Activated naive CD4-positive, alpha-beta T cell treated with anti-CD3 and anti-CD28 coated beads, Interleukin-2, amount 50 U/mL, for 24 hours (primary cell): ENCODE results near the gene ECE1.

ENCODE experiments used
- H3K27ac Mint-ChIP-seq: one replicate; pipeline ENCODE4 v1.8.0; 2021; ENCODE audit warnings: mild to moderate bottlenecking, mixed read lengths
- H3K27me3 Mint-ChIP-seq: one replicate; pipeline ENCODE4 v1.8.0; 2021; ENCODE audit warnings: mixed read lengths
- H3K36me3 Mint-ChIP-seq: one replicate; pipeline ENCODE4 v1.8.0; 2021; ENCODE audit warnings: mixed read lengths
- H3K4me1 Mint-ChIP-seq: one replicate; pipeline ENCODE4 v1.8.0; 2021; ENCODE audit warnings: mixed read lengths
- H3K4me3 Mint-ChIP-seq: one replicate; pipeline ENCODE4 v1.8.0; 2021; ENCODE audit warnings: mild to moderate bottlenecking, mixed read lengths
- H3K9me3 Mint-ChIP-seq: one replicate; pipeline ENCODE4 v1.8.0; 2021; ENCODE audit warnings: mixed read lengths

Gene ECE1

GRCh38 chr1:21305155-21305899 lies 15.1 kb upstream of the ECE1 start:
- Mint-ChIP-seq H3K9me3 (no peaks in the 10 kb centered on the region), H3K27me3 (no peaks in the 10 kb centered on the region), H3K27ac (peak overlapping the region; percentile 1), H3K36me3 (no peaks in the 10 kb centered on the region), H3K4me3 (no peak overlapping the region), H3K4me1 (peaks cover 73% of the 10 kb centered on the region)

GRCh38 chr1:21304488-21304887 lies 14.2 kb upstream of the ECE1 start:
- H3K4me1 Mint-ChIP-seq: peaks cover 75% of the 10 kb centered on the region

GRCh38 chr1:21302747-21303715 lies 12.8 kb upstream of the ECE1 start:
- Mint-ChIP-seq H3K4me3 (no peak overlapping the region), H3K36me3 (peaks cover 2% of the 10 kb centered on the region), H3K27me3 (no peaks in the 10 kb centered on the region), H3K27ac (peak overlapping the region; percentile 35), H3K9me3 (no peaks in the 10 kb centered on the region), H3K4me1 (peaks cover 76% of the 10 kb centered on the region)

More at GRCh38 chr1:21304488-21304887, 14.2 kb upstream of the ECE1 start:
- H3K27me3 Mint-ChIP-seq: no peaks in the 10 kb centered on the region
- H3K4me3 Mint-ChIP-seq: no peak overlapping the region
- H3K9me3 Mint-ChIP-seq: no peaks in the 10 kb centered on the region
- H3K27ac Mint-ChIP-seq: no peak overlapping the region
- H3K36me3 Mint-ChIP-seq: no peaks in the 10 kb centered on the region

GRCh38 chr1:21301794-21302440 lies 11.7 kb upstream of the ECE1 start:
- H3K27me3 Mint-ChIP-seq: no peaks in the 10 kb centered on the region
- H3K4me3 Mint-ChIP-seq: no peak overlapping the region
- H3K9me3 Mint-ChIP-seq: no peaks in the 10 kb centered on the region
- H3K4me1 Mint-ChIP-seq: peaks cover 75% of the 10 kb centered on the region
- H3K36me3 Mint-ChIP-seq: peaks cover 2% of the 10 kb centered on the region
- H3K27ac Mint-ChIP-seq: no peak overlapping the region

GRCh38 chr1:21300774-21301173 lies 10.5 kb upstream of the ECE1 start:
- Mint-ChIP-seq H3K9me3 (no peaks in the 10 kb centered on the region), H3K4me1 (peaks cover 77% of the 10 kb centered on the region), H3K4me3 (peak overlapping the region; percentile 42), H3K27me3 (no peaks in the 10 kb centered on the region), H3K27ac (peak overlapping the region; percentile 77), H3K36me3 (peaks cover 2% of the 10 kb centered on the region)

GRCh38 chr1:21299780-21300395 lies 9.6 kb upstream of the ECE1 start:
- H3K4me3 Mint-ChIP-seq: no peak overlapping the region
- H3K27ac Mint-ChIP-seq: peak overlapping the region; percentile 72
- no peaks in the 10 kb centered on the region for H3K9me3 Mint-ChIP-seq
- peaks cover 79% of the 10 kb centered on the region for H3K4me1 Mint-ChIP-seq
- peaks cover 2% of the 10 kb centered on the region for H3K36me3 Mint-ChIP-seq
- no peaks in the 10 kb centered on the region for H3K27me3 Mint-ChIP-seq

GRCh38 chr1:21298981-21299391 lies 8.7 kb upstream of the ECE1 start:
- H3K27me3 Mint-ChIP-seq: no peaks in the 10 kb centered on the region
- peaks cover 81% of the 10 kb centered on the region for H3K4me1 Mint-ChIP-seq
- peak overlapping the region; percentile 75 for H3K27ac Mint-ChIP-seq
- no peaks in the 10 kb centered on the region for H3K9me3 Mint-ChIP-seq
- H3K36me3 Mint-ChIP-seq: peaks cover 2% of the 10 kb centered on the region
- peak overlapping the region; percentile 41 for H3K4me3 Mint-ChIP-seq

- Mint-ChIP-seq H3K36me3 (peaks cover 2% of the 10 kb centered on the region), H3K27me3 (no peaks in the 10 kb centered on the region), H3K9me3 (no peaks in the 10 kb centered on the region), H3K4me3 (no peak overlapping the region), H3K4me1 (peaks cover 83% of the 10 kb centered on the region), H3K27ac (peak overlapping the region; percentile 75)
Observed at GRCh38 chr1:21297975-21298374, 7.7 kb upstream of the ECE1 start.

- Mint-ChIP-seq H3K27me3 (no peaks in the 10 kb centered on the region), H3K9me3 (no peaks in the 10 kb centered on the region), H3K4me1 (peaks cover 85% of the 10 kb centered on the region), H3K36me3 (peaks cover 2% of the 10 kb centered on the region), H3K27ac (peak overlapping the region; percentile 89), H3K4me3 (no peak overlapping the region)
Observed at GRCh38 chr1:21296509-21297354, 6.5 kb upstream of the ECE1 start.

GRCh38 chr1:21295545-21295944 lies 5.3 kb upstream of the ECE1 start:
- H3K36me3 Mint-ChIP-seq: peaks cover 2% of the 10 kb centered on the region
- H3K27ac Mint-ChIP-seq: peak overlapping the region; percentile 91
- H3K4me1 Mint-ChIP-seq: peaks cover 88% of the 10 kb centered on the region
- peak overlapping the region; percentile 36 for H3K4me3 Mint-ChIP-seq
- no peaks in the 10 kb centered on the region for H3K27me3 Mint-ChIP-seq
- no peaks in the 10 kb centered on the region for H3K9me3 Mint-ChIP-seq

GRCh38 chr1:21295002-21295401 lies 4.7 kb upstream of the ECE1 start:
- Mint-ChIP-seq H3K9me3 (no peaks in the 10 kb centered on the region), H3K27ac (peak overlapping the region; percentile 98), H3K4me3 (peak overlapping the region; percentile 86), H3K27me3 (no peaks in the 10 kb centered on the region), H3K4me1 (peaks cover 86% of the 10 kb centered on the region), H3K36me3 (peaks cover 2% of the 10 kb centered on the region)

- peak overlapping the region; percentile 86 for H3K4me3 Mint-ChIP-seq
- H3K27ac Mint-ChIP-seq: peak overlapping the region; percentile 98
- peaks cover 2% of the 10 kb centered on the region for H3K36me3 Mint-ChIP-seq
- no peaks in the 10 kb centered on the region for H3K27me3 Mint-ChIP-seq
- no peaks in the 10 kb centered on the region for H3K9me3 Mint-ChIP-seq
- peaks cover 82% of the 10 kb centered on the region for H3K4me1 Mint-ChIP-seq
Observed at GRCh38 chr1:21294266-21294989, 4.2 kb upstream of the ECE1 start.

GRCh38 chr1:21293537-21294265 lies 3.4 kb upstream of the ECE1 start:
- Mint-ChIP-seq H3K36me3 (peaks cover under 1% of the 10 kb centered on the region), H3K9me3 (no peaks in the 10 kb centered on the region), H3K4me3 (peak overlapping the region; percentile 86), H3K27ac (peak overlapping the region; percentile 98), H3K27me3 (no peaks in the 10 kb centered on the region), H3K4me1 (peaks cover 81% of the 10 kb centered on the region)
